Endothelial cell of umbilical vein (primary cell): ENCODE results near the gene ZBTB40. TPM values are rescaled to one million over a fixed set of nuclear protein-coding genes. Genes with fewer than 3 reads are reported as not detected.

Experiments
- BruUV-seq: library from RNA; stranded (reverse); fragments of 400-500 nt; replicated peaks from 2 replicates; lab custom pipeline; 2021; lab: Mats Ljungman, UMichigan
- CTCF ChIA-PET: fragments of 300-600, 350-600 bp; sonication (Branson Sonifier 250); formaldehyde crosslinking; loops from one replicate; lab custom pipeline; 2021; ENCODE audit warnings: antibody characterized with exemption, inconsistent platforms; lab: Charles Lee
- POLR2A ChIA-PET: fragments of 300-600, 350-600 bp; sonication (Branson Sonifier 250); formaldehyde crosslinking; loops from one replicate; lab custom pipeline; 2021; ENCODE audit warnings: antibody characterized with exemption, inconsistent platforms; lab: Charles Lee
- DNase-seq: peaks from one replicate; pipeline ENCODE4 v3.0.0-alpha.2; 2011; ENCODE audit warnings: low read depth, low spot score
- FAIRE-seq: peaks from 2 replicates; lab custom pipeline; 2011; peaks lifted over from hg19 to GRCh38; lab: Jason Lieb, UNC
- H2AFZ ChIP-seq: 2 replicates; pipeline ENCODE4 v1.6.0; 2012; ENCODE audit warnings: low read depth, low read length, control low read depth, inconsistent platforms
- H3K27ac ChIP-seq: 2 replicates; pipeline ENCODE4 v1.5.1; 2011; ENCODE audit warnings: low read depth, mild to moderate bottlenecking, control low read depth, low read length, moderate library complexity; ENCODE audit not compliant: insufficient read depth
- H3K27me3 ChIP-seq, 2 experiments: 2 replicates each; pipeline versions ENCODE4 v1.6.0 to v1.6.1; 2011; ENCODE audit warnings: low read length in 2 of 2, mixed read lengths in 1 of 2; ENCODE audit not compliant: control insufficient read depth in 2 of 2, insufficient read depth in 2 of 2
- H3K36me3 ChIP-seq, 2 experiments: 2 replicates in 1 of 2; 3 replicates in 1 of 2; pipeline ENCODE4 v1.5.1; 2011; ENCODE audit warnings: low read length in 2 of 2, mild to moderate bottlenecking in 1 of 2, moderate library complexity in 1 of 2; ENCODE audit not compliant: control insufficient read depth in 2 of 2, insufficient read depth in 2 of 2; ENCODE audit errors: extremely low read depth in 1 of 2
- H3K4me1 ChIP-seq: 3 replicates; pipeline ENCODE4 v1.5.1; 2011; ENCODE audit warnings: mild to moderate bottlenecking, low read length; ENCODE audit not compliant: control insufficient read depth, insufficient read depth; ENCODE audit errors: extremely low read depth
- H3K4me2 ChIP-seq: 2 replicates; pipeline ENCODE4 v1.6.1; 2011; ENCODE audit warnings: low read length, control low read depth, mixed read lengths; ENCODE audit not compliant: insufficient read depth
- H3K4me3 ChIP-seq, 3 experiments: fragments of 200-600 bp in 1 of 3; sonication (generic), shearing (Covaris generic) in 1 of 3; replicated peaks in 1 of 3; 2 replicates each; pipeline ENCODE4 v1.5.1; 2011 to 2016; ENCODE audit warnings: control low read depth in 3 of 3, low read length in 3 of 3, mild to moderate bottlenecking in 2 of 3, inconsistent platforms in 1 of 3, low read depth in 1 of 3, moderate library complexity in 1 of 3; ENCODE audit not compliant: insufficient read depth in 1 of 3
- H3K79me2 ChIP-seq: 2 replicates; pipeline ENCODE4 v1.6.0; 2012; ENCODE audit warnings: low read length, inconsistent platforms; ENCODE audit not compliant: control insufficient read depth, insufficient read depth
- H3K9ac ChIP-seq: replicated peaks from 2 replicates; pipeline ENCODE3; 2011; ENCODE audit warnings: low read length, control low read depth; ENCODE audit not compliant: insufficient read depth; ENCODE audit errors: extremely low read depth
- H3K9me1 ChIP-seq: replicated peaks from 3 replicates; pipeline ENCODE4 v1.6.0; 2011; ENCODE audit warnings: mild to moderate bottlenecking, low read length; ENCODE audit not compliant: control insufficient read depth, insufficient read depth; ENCODE audit errors: extremely low read depth
- H3K9me3 ChIP-seq: replicated peaks from 2 replicates; pipeline ENCODE4 v1.5.1; 2012; ENCODE audit warnings: low read length, inconsistent platforms; ENCODE audit not compliant: control insufficient read depth, insufficient read depth
- H4K20me1 ChIP-seq: replicated peaks from 2 replicates; pipeline ENCODE3; 2011; ENCODE audit warnings: mild to moderate bottlenecking, low read length; ENCODE audit not compliant: control insufficient read depth, insufficient read depth; ENCODE audit errors: extremely low read depth
- CTCF ChIP-seq, 2 donors: IDR thresholded peaks; 1 replicate in 1 of 2; 2 replicates in 1 of 2; pipeline ENCODE4 v1.5.1; 2011; ENCODE audit warnings: low read length in 2 of 2, mild to moderate bottlenecking in 2 of 2, moderate library complexity in 2 of 2, control low read depth in 1 of 2, inconsistent platforms in 1 of 2, low read depth in 1 of 2; ENCODE audit not compliant: insufficient read depth in 1 of 2; ENCODE audit errors: extremely low read depth in 1 of 2
- FOS ChIP-seq: IDR thresholded peaks from 2 replicates; pipeline ENCODE4 v1.6.1; 2011; ENCODE audit warnings: mild to moderate bottlenecking, low read length, moderate library complexity, borderline replicate concordance; ENCODE audit not compliant: insufficient read depth
- GATA2 ChIP-seq: IDR thresholded peaks from 2 replicates; pipeline ENCODE4 v1.7.0; 2011; ENCODE audit warnings: low read depth, mild to moderate bottlenecking, moderate library complexity, mixed read lengths, low read length; ENCODE audit not compliant: insufficient read length, insufficient read depth
- JUN ChIP-seq: IDR thresholded peaks from 2 replicates; pipeline ENCODE4 v1.6.1; 2011; ENCODE audit warnings: borderline replicate concordance, low read depth; ENCODE audit not compliant: insufficient read length, insufficient read depth
- MAX ChIP-seq: IDR thresholded peaks from 2 replicates; pipeline ENCODE4 v1.6.1; 2011; ENCODE audit not compliant: insufficient read depth, insufficient read length
- MYC ChIP-seq: IDR thresholded peaks from one replicate; pipeline ENCODE4 v1.6.1; 2011; ENCODE audit warnings: mild to moderate bottlenecking, low read depth, low read length
- POLR2AphosphoS5 ChIP-seq: IDR thresholded peaks from 2 replicates; pipeline ENCODE4 v1.6.1; 2012; ENCODE audit warnings: low read depth, mild to moderate bottlenecking, control low read depth, low read length, moderate library complexity; ENCODE audit not compliant: insufficient read depth
- dilution Hi-C: fragments of 300-500 bp; cut with MboI; formaldehyde crosslinking; loops from one replicate; pipeline ENCODE4 v1.15.0; 2019; ENCODE audit warnings: low sequenced_read_pairs; ENCODE audit not compliant: extremely low pct_ligation_motif_present
- intact Hi-C: fragments of 100-400 bp; cut with micrococcal nuclease; formaldehyde crosslinking; loops from one replicate; pipeline ENCODE4 v1.10.0; 2022
- polyA plus RNA-seq, 4 experiments: library from polyadenylated mRNA; depleted of rRNA in 3 of 4; stranded (reverse) in 3 of 4; unstranded in 1 of 4; fragments of >200 nt; gene quantifications; 2 replicates each; pipeline versions ENCODE4 v1.2.1 to v1.2.3, GENCODE V29; 2011 to 2012; ENCODE audit warnings: missing spikeins in 1 of 4
- total RNA-seq: library from RNA; stranded (reverse); gene quantifications from 2 replicates; pipeline ENCODE4 v1.2.3, GENCODE V29; 2021

Gene ZBTB40
- total and polyA plus RNA-seq, 2 donors (not counting 3 experiments of a cell fraction or from before 2014, with no cell fraction given) = 12.3 to 21.3 TPM

GRCh38 chr1:22471078-22471477 lies 19.4 kb downstream of the ZBTB40 start:
- no peaks in the 10 kb centered on the region for H3K27me3 ChIP-seq
- ChIA-PET CTCF (interaction anchor here (1.1 kb wide), 1 partner anchor 10 kb away, joined by 3 read pairs; no protein-coding TSS in a partner anchor), POLR2A (no interaction called here)
- H3K9me3 ChIP-seq = no peaks in the 10 kb centered on the region
- intact Hi-C loops = no loop called here
- BruUV-seq = no TSS peak
- peaks cover 6% of the 10 kb centered on the region for H3K79me2 ChIP-seq
- dilution Hi-C loops = no loop called here
- DNase-seq = peak; percentile 12
- H3K9me1 ChIP-seq = no peaks in the 10 kb centered on the region
- FAIRE-seq = no peak
- H3K4me2 ChIP-seq = no peak overlapping the region
- H3K27ac ChIP-seq = no peak overlapping the region
- no peaks in the 10 kb centered on the region for H3K4me1 ChIP-seq
- no peak for TF ChIP-seq GATA2
- TF ChIP-seq POLR2AphosphoS5 = no peak
- no peak for TF ChIP-seq MAX
- no peak for TF ChIP-seq MYC
- no peak for TF ChIP-seq CTCF (IDR thresholded peaks at IDR 0.05; ENCODE audit: extremely low read depth in 1 of 2, insufficient read depth in 1 of 2, low read depth in 1 of 2, low read length in 2 of 2)
- no peak for TF ChIP-seq JUN
- no peak for TF ChIP-seq FOS
- no peak overlapping the region for H2AFZ ChIP-seq
- H4K20me1 ChIP-seq = peaks cover 10% of the 10 kb centered on the region
- no peak overlapping the region for H3K9ac ChIP-seq
- H3K4me3 ChIP-seq = no peak overlapping the region
- H3K36me3 ChIP-seq = no peaks in the 10 kb centered on the region
